SJSA1 (cell line): ENCODE data around the gene KIRREL3. TPM values are rescaled to one million over a fixed set of nuclear protein-coding genes. Genes with fewer than 3 reads are reported as not detected.

ENCODE experiments used
- DNase-seq, 2 experiments: peaks; one replicate each; pipeline ENCODE4 v3.0.0-alpha.2; 2015 to 2020; ENCODE audit warnings: low spot score in 2 of 2, low read depth in 1 of 2
- H3K27ac ChIP-seq: fragments of 250-450 bp; sonication (Bioruptor Pico); 2 replicates; pipeline ENCODE4 v1.5.1; 2020; ENCODE audit warnings: mild to moderate bottlenecking, moderate library complexity
- H3K27me3 ChIP-seq: fragments of 250-450 bp; sonication (Bioruptor Pico); replicated peaks from 2 replicates; pipeline ENCODE4 v1.5.1; 2020; ENCODE audit warnings: mild to moderate bottlenecking, moderate library complexity
- H3K36me3 ChIP-seq: fragments of 250-450 bp; sonication (Bioruptor Pico); 2 replicates; pipeline ENCODE4 v1.5.1; 2020; ENCODE audit warnings: mild to moderate bottlenecking
- H3K4me1 ChIP-seq: fragments of 250-450 bp; sonication (Bioruptor Pico); replicated peaks from 2 replicates; pipeline ENCODE4 v1.6.1; 2021; ENCODE audit warnings: mild to moderate bottlenecking
- H3K4me3 ChIP-seq: fragments of 250-450 bp; sonication (Bioruptor Pico); 2 replicates; pipeline ENCODE4 v1.5.1; 2020; ENCODE audit warnings: mild to moderate bottlenecking
- H3K9me3 ChIP-seq: fragments of 250-450 bp; sonication (Bioruptor Pico); replicated peaks from 2 replicates; pipeline ENCODE4 v1.5.1; 2020; ENCODE audit warnings: mild to moderate bottlenecking
- total RNA-seq: library from RNA; depleted of rRNA; stranded (reverse); fragments of >200 nt; shearing (Covaris generic); gene quantifications from 2 replicates; pipeline ENCODE4 v1.2.3, GENCODE V29; 2014

Gene KIRREL3
- total RNA-seq, 1 experiment from 2014 or later: 5.3 TPM

- H3K27ac ChIP-seq: no peak overlapping the region
- no peaks in the 10 kb centered on the region for H3K36me3 ChIP-seq
- H3K27me3 ChIP-seq: no peaks in the 10 kb centered on the region
- no peak for DNase-seq
- no peaks in the 10 kb centered on the region for H3K4me1 ChIP-seq
- no peak overlapping the region for H3K4me3 ChIP-seq
- H3K9me3 ChIP-seq: no peaks in the 10 kb centered on the region
These were observed 408.5 kb downstream of the KIRREL3 start for GRCh38 chr11:126591966-126592489.

DNA sequence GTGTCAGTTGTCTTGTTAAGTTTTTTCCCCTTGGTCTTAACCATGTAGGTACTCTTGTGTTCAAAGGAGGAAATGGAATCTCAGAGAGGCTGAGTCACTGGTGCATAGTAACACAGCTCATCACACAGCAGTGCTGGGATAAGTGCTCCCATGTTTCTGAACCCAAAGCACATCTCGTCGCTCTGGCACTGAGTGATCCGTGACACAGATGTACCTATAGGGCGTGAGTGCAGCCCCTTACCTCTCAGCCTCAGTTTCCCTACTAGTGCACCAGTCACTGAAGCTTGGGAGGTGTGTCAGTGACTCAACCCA lies 411.1 kb downstream of the KIRREL3 start:
- no peak for DNase-seq

GRCh38 chr11:126588630-126589491 lies 411.7 kb downstream of the KIRREL3 start:
- Histone ChIP-seq H3K4me3 (no peak overlapping the region), H3K27ac (no peak overlapping the region), H3K4me1 (peaks cover 9% of the 10 kb centered on the region; the same call in 1 of the 2 replicates), H3K27me3 (no peaks in the 10 kb centered on the region), H3K9me3 (no peaks in the 10 kb centered on the region), H3K36me3 (no peaks in the 10 kb centered on the region)
- no peak for DNase-seq

More for the DNA sequence above, 411.1 kb downstream of the KIRREL3 start:
- H3K9me3 ChIP-seq: no peaks in the 10 kb centered on the region
- H3K36me3 ChIP-seq: no peaks in the 10 kb centered on the region
- no peak overlapping the region for H3K27ac ChIP-seq
- no peak overlapping the region for H3K4me3 ChIP-seq
- peaks cover 9% of the 10 kb centered on the region; the same call in 1 of the 2 replicates for H3K4me1 ChIP-seq
- no peaks in the 10 kb centered on the region for H3K27me3 ChIP-seq

DNA sequence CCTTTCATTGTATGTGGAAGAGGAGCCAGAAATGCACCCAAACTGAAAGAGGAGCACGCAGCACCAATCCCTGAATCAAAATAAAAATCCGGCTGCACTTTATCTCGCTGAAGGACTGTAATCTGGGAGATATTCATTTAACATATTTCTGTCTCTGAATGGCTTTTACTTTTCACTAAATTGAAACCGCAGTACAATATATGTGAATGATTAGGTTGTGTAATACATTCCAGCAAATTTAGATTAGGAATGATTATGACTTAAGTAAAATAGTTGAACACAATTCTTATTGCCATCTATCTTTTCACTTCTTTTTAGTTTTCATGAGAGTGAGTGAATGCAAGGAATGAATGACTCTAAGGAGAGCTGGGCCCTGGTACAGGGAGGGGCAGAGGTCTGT lies 413.0 kb downstream of the KIRREL3 start:
- Histone ChIP-seq H3K27me3 (no peaks in the 10 kb centered on the region), H3K4me1 (peaks cover 9% of the 10 kb centered on the region; the same call in 1 of the 2 replicates), H3K9me3 (no peaks in the 10 kb centered on the region), H3K27ac (no peak overlapping the region), H3K36me3 (no peaks in the 10 kb centered on the region), H3K4me3 (no peak overlapping the region)
- no peak for DNase-seq

DNA sequence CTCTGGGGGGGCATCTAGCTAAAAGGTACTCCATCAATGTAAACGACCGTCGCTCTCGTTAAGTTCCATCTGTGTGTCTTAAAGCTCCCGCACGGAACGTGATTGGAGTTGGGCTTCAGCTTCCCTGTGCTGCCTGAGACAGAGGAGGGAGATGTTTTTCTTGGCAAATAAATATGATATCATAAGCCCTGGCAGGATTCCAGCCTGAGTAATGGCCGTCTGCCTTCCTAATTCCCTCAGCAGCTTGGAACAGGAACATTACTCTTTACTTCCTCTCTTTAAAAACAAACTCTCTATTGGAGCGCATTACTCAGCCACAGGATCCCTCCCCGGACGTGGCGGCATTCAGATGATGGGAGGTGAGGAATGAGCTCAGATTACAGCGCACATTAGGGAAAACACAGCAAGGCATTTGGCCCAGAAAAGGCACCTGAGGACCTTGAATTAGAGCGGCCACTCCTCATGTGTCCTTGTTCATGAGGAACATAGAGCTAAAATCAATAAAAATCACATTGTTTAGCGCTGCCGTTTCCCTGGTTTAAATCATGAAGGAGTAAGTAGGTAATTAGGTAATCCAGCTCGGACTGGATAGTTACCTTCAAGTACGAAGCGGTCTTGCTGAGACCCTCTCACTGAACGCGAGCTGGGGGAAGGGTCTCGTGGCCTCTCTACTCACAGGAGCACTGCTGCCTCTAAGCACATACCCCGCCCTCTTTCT lies 414.6 kb downstream of the KIRREL3 start:
- peak overlapping the region; percentile 25 for H3K27ac ChIP-seq
- no peaks in the 10 kb centered on the region for H3K36me3 ChIP-seq
- DNase-seq: peak; percentile 51 to 53
- peaks cover 9% of the 10 kb centered on the region; the same call in 1 of the 2 replicates for H3K4me1 ChIP-seq
- peak overlapping the region; percentile 10; the same call in 1 of the 2 replicates for H3K4me3 ChIP-seq
- H3K27me3 ChIP-seq: no peaks in the 10 kb centered on the region
- no peaks in the 10 kb centered on the region for H3K9me3 ChIP-seq

- peak overlapping the region; percentile 25 for H3K27ac ChIP-seq
- H3K4me1 ChIP-seq: peaks cover 9% of the 10 kb centered on the region; the same call in 1 of the 2 replicates
- peak overlapping the region; percentile 10; the same call in 1 of the 2 replicates for H3K4me3 ChIP-seq
- no peaks in the 10 kb centered on the region for H3K9me3 ChIP-seq
- no peaks in the 10 kb centered on the region for H3K27me3 ChIP-seq
- H3K36me3 ChIP-seq: no peaks in the 10 kb centered on the region
- no peak for DNase-seq
These were observed 415.2 kb downstream of the KIRREL3 start for GRCh38 chr11:126585388-126585773.

DNA sequence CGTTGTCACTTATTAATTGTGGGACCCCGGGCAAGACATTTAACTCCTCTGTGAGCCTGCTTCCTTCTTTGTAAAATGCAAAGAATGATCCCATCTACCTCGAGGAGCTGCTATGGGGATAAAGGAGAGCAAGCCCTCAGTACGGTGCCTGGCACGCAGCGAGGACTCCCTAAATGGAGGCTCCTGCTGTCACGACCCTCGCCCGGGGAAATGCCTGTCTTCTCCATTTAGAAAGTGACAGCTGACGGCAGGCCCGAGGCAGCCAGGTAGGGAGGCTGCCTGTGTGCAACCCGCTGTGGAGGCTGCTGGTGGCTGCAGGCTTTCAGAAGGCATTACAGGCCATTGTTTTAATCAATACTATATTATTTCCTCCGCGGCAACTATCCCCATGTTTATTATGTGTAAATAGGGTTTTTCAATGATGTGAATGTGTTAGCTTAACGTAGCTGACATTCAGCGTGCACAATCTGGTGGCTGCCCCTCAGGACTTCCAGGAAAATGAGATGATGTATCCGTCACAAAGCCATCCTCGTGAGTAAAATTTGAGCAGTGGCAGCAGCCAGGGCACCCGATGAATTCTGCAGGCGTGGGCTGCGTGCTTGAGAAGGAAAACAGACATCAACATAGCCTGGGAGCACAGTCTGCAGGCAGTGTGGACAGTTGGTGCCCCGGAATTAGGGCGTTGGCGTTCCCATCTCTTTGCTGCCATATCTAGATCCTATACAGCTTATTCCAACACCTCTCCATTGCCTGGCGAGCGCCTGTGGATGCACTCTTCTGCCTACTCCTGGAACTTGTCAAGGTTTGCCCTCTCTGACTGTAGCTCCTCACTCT lies 416.8 kb downstream of the KIRREL3 start:
- Histone ChIP-seq H3K9me3 (no peaks in the 10 kb centered on the region), H3K4me1 (peaks cover 9% of the 10 kb centered on the region; the same call in 1 of the 2 replicates), H3K4me3 (no peak overlapping the region), H3K27ac (no peak overlapping the region), H3K27me3 (no peaks in the 10 kb centered on the region), H3K36me3 (no peaks in the 10 kb centered on the region)
- DNase-seq: no peak

GRCh38 chr11:126583101-126583500 lies 417.5 kb downstream of the KIRREL3 start:
- Histone ChIP-seq H3K27me3 (no peaks in the 10 kb centered on the region), H3K27ac (no peak overlapping the region), H3K4me1 (peaks cover 9% of the 10 kb centered on the region; the same call in 1 of the 2 replicates), H3K9me3 (no peaks in the 10 kb centered on the region), H3K4me3 (no peak overlapping the region), H3K36me3 (no peaks in the 10 kb centered on the region)
- DNase-seq: no peak

- Histone ChIP-seq H3K4me1 (peaks cover 9% of the 10 kb centered on the region; the same call in 1 of the 2 replicates), H3K27me3 (no peaks in the 10 kb centered on the region), H3K4me3 (no peak overlapping the region), H3K27ac (no peak overlapping the region), H3K9me3 (no peaks in the 10 kb centered on the region), H3K36me3 (no peaks in the 10 kb centered on the region)
- no peak for DNase-seq
These were observed 418.5 kb downstream of the KIRREL3 start for GRCh38 chr11:126581871-126582648.

- H3K4me1 ChIP-seq: no peaks in the 10 kb centered on the region
- H3K36me3 ChIP-seq: no peaks in the 10 kb centered on the region
- no peak overlapping the region for H3K27ac ChIP-seq
- DNase-seq: no peak
- no peaks in the 10 kb centered on the region for H3K27me3 ChIP-seq
- H3K9me3 ChIP-seq: no peaks in the 10 kb centered on the region
- no peak overlapping the region for H3K4me3 ChIP-seq
These were observed 422.1 kb downstream of the KIRREL3 start for GRCh38 chr11:126578426-126578825.

DNA sequence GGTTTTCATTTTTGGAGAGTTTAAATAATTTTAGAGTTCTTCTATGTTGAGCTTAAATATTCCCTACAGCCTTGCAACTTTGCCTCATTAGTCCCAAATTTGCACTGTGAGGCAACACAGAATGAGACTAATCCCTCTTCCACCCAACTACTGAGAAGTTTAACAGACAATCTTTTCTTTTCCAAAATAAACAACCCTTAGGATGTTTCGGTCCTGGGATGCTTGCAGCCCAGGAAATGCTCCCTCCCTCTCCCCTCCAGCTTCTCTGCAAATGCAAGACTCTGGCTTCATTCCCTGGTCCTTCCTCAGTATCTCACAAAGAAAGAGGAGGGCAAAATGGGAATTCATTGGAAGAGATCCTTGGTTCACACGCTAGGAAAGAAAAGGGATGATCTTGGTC lies 422.5 kb downstream of the KIRREL3 start:
- no peaks in the 10 kb centered on the region for H3K27me3 ChIP-seq
- no peak overlapping the region for H3K27ac ChIP-seq
- H3K4me3 ChIP-seq: no peak overlapping the region
- no peaks in the 10 kb centered on the region for H3K9me3 ChIP-seq
- H3K4me1 ChIP-seq: no peaks in the 10 kb centered on the region
- H3K36me3 ChIP-seq: no peaks in the 10 kb centered on the region
- DNase-seq: no peak

GRCh38 chr11:126575849-126576248 lies 424.7 kb downstream of the KIRREL3 start:
- H3K27ac ChIP-seq: no peak overlapping the region
- no peak overlapping the region for H3K4me3 ChIP-seq
- no peaks in the 10 kb centered on the region for H3K36me3 ChIP-seq
- DNase-seq: no peak
- no peaks in the 10 kb centered on the region for H3K27me3 ChIP-seq
- H3K9me3 ChIP-seq: no peaks in the 10 kb centered on the region
- H3K4me1 ChIP-seq: no peaks in the 10 kb centered on the region
